ENCODE measurements around the gene SLC27A6.

SLC27A6 gene

DNA sequence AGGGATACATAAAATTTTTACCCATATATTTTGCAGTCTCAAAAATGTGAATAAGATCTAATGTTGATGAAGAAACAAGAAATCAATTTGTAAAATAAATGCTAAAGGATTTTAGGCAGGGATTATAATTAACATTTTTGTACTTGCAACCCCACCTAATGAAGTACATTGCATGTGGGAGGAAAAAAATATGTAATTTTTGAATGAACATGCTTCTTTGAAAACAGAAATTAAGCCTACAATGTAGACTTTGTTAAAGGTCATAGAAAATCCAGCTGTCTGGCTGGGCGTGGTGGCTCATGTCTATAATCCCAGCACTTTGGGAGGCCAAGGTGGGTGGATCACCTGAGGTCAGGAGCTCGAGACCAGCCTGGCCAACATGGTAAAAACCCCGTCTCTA is 15.6 kb downstream of the SLC27A6 start:
- no peak overlapping the region for H3K4me3 ChIP-seq (ENCODE audit: low read depth, low read length)
- ChIA-PET POLR2A (no interaction called here), CTCF (no interaction called here)
- H3K36me3 ChIP-seq (ENCODE audit: control insufficient read depth in 2 of 2, insufficient read depth in 1 of 2, low read length in 2 of 2), result no peaks in the 10 kb centered on the region
- H3K27ac ChIP-seq (ENCODE audit: extremely low read depth, low read depth, low read length), result no peak overlapping the region
- H3K4me1 ChIP-seq (ENCODE audit: control insufficient read depth, insufficient read depth, low read length), result no peaks in the 10 kb centered on the region
- no peaks in the 10 kb centered on the region for H3K9me3 ChIP-seq (ENCODE audit: control insufficient read depth, insufficient read depth, low read depth, low read length)
- no peak for TF ChIP-seq ZNF148 (tag by site-specific recombination; IDR thresholded peaks at IDR 0.05; ENCODE audit: borderline replicate concordance)
- TF ChIP-seq ZFP3 (tag by site-specific recombination; IDR thresholded peaks at IDR 0.05; ENCODE audit: low read depth), result no peak
- TF ChIP-seq ZNF174 (tag by site-specific recombination; IDR thresholded peaks at IDR 0.05), result no peak
- TF ChIP-seq SP2 (tag by site-specific recombination; IDR thresholded peaks at IDR 0.05), result no peak
- no peak for TF ChIP-seq ZNF48 (tag by site-specific recombination; IDR thresholded peaks at IDR 0.05)

DNA sequence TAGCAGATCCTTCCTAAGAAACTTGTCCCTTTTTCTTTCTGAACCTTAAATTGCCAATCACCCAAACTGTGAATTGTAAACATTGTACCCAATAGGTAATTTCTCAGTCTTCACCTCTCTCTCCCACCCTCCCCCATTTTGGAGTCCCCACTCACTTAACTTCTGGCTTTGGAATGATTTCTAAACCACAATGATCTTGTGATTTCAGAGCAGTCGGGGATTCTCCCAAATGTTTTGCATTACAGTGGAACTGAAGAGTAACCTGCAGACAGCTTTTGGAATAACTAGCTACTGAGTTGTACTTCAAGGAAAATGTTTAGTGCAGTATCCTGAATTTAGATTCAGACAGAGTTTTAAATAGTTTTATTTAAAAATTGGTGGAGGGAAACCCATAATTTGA is 19.2 kb downstream of the SLC27A6 start:
- CTCF ChIA-PET, result no interaction called here
- POLR2A ChIA-PET, result no interaction called here
- TF ChIP-seq ZBTB11 (tag by site-specific recombination; conservative IDR thresholded peaks at IDR 0.05; ENCODE audit: low read depth) (no peak), ZNF174 (tag by site-specific recombination; IDR thresholded peaks at IDR 0.05) (no peak), ZNF112 (tag by site-specific recombination; IDR thresholded peaks at IDR 0.05) (no peak), ZNF660 (tag by site-specific recombination; IDR thresholded peaks at IDR 0.05) (no peak), ZNF114 (tag by site-specific recombination; IDR thresholded peaks at IDR 0.05) (no peak)
- TF ChIP-seq, protein P1, sequence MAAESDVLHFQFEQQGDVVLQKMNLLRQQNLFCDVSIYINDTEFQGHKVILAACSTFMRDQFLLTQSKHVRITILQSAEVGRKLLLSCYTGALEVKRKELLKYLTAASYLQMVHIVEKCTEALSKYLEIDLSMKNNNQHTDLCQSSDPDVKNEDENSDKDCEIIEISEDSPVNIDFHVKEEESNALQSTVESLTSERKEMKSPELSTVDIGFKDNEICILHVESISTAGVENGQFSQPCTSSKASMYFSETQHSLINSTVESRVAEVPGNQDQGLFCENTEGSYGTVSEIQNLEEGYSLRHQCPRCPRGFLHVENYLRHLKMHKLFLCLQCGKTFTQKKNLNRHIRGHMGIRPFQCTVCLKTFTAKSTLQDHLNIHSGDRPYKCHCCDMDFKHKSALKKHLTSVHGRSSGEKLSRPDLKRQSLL (tag by site-specific recombination; IDR thresholded peaks at IDR 0.05), result no peak
- H3K9me3 ChIP-seq (ENCODE audit: control insufficient read depth, insufficient read depth, low read depth, low read length), result no peaks in the 10 kb centered on the region
- H3K27ac ChIP-seq (ENCODE audit: extremely low read depth, low read depth, low read length), result no peak overlapping the region
- H3K4me3 ChIP-seq (ENCODE audit: low read depth, low read length), result no peak overlapping the region
- H3K36me3 ChIP-seq (ENCODE audit: control insufficient read depth in 2 of 2, insufficient read depth in 1 of 2, low read length in 2 of 2), result no peaks in the 10 kb centered on the region
- no peaks in the 10 kb centered on the region for H3K4me1 ChIP-seq (ENCODE audit: control insufficient read depth, insufficient read depth, low read length)

DNA sequence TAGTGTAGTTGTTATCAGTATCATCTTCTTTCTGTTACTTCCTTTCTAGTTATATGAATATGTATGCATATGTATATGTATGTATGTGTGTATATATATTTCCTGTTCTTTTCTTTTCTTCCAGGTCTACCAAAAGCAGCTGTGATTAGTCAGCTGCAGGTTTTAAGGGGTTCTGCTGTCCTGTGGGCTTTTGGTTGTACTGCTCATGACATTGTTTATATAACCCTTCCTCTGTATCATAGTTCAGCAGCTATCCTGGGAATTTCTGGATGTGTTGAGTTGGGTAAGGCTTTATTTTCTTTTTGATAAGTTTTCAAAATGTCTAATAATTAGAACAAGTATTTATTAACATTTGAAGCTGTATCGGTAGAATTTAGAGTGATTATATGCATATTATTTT is 23.2 kb downstream of the SLC27A6 start:
- no peaks in the 10 kb centered on the region for H3K9me3 ChIP-seq (ENCODE audit: control insufficient read depth, insufficient read depth, low read depth, low read length)
- CTCF ChIA-PET, result interaction anchor here (0.7 kb wide), 1 partner anchor 83 kb away, joined by 3 read pairs; no protein-coding TSS in a partner anchor
- H3K36me3 ChIP-seq (ENCODE audit: control insufficient read depth in 2 of 2, insufficient read depth in 1 of 2, low read length in 2 of 2), result no peaks in the 10 kb centered on the region
- POLR2A ChIA-PET, result no interaction called here
- H3K4me3 ChIP-seq (ENCODE audit: low read depth, low read length), result no peak overlapping the region
- H3K4me1 ChIP-seq (ENCODE audit: control insufficient read depth, insufficient read depth, low read length), result no peaks in the 10 kb centered on the region
- H3K27ac ChIP-seq (ENCODE audit: extremely low read depth, low read depth, low read length), result no peak overlapping the region
- TF ChIP-seq, protein P2, sequence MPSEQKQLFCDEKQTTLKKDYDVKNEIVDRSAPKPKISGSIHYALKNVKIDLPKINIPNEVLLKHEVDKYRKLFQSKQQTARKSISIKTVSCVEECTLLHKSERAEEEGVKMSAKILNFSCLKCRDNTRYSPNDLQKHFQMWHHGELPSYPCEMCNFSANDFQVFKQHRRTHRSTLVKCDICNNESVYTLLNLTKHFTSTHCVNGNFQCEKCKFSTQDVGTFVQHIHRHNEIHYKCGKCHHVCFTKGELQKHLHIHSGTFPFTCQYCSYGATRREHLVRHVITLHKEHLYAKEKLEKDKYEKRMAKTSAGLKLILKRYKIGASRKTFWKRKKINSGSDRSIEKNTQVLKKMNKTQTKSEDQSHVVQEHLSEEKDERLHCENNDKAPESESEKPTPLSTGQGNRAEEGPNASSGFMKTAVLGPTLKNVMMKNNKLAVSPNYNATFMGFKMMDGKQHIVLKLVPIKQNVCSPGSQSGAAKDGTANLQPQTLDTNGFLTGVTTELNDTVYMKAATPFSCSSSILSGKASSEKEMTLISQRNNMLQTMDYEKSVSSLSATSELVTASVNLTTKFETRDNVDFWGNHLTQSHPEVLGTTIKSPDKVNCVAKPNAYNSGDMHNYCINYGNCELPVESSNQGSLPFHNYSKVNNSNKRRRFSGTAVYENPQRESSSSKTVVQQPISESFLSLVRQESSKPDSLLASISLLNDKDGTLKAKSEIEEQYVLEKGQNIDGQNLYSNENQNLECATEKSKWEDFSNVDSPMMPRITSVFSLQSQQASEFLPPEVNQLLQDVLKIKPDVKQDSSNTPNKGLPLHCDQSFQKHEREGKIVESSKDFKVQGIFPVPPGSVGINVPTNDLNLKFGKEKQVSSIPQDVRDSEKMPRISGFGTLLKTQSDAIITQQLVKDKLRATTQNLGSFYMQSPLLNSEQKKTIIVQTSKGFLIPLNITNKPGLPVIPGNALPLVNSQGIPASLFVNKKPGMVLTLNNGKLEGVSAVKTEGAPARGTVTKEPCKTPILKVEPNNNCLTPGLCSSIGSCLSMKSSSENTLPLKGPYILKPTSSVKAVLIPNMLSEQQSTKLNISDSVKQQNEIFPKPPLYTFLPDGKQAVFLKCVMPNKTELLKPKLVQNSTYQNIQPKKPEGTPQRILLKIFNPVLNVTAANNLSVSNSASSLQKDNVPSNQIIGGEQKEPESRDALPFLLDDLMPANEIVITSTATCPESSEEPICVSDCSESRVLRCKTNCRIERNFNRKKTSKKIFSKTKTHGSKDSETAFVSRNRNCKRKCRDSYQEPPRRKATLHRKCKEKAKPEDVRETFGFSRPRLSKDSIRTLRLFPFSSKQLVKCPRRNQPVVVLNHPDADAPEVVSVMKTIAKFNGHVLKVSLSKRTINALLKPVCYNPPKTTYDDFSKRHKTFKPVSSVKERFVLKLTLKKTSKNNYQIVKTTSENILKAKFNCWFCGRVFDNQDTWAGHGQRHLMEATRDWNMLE (tag by site-specific recombination; conservative IDR thresholded peaks at IDR 0.05; ENCODE audit: low read depth), result no peak
- TF ChIP-seq ZNF670 (tag by site-specific recombination; IDR thresholded peaks at IDR 0.05; ENCODE audit: low read depth) (no peak), BCL11A (tag by site-specific recombination; IDR thresholded peaks at IDR 0.05; ENCODE audit: low read depth) (no peak), ZNF513 (tag by site-specific recombination; IDR thresholded peaks at IDR 0.05) (no peak), OVOL3 (tag by site-specific recombination; IDR thresholded peaks at IDR 0.05) (no peak), GLI2 (tag by site-specific recombination; IDR thresholded peaks at IDR 0.05; ENCODE audit: borderline replicate concordance, low read depth) (no peak), SP7 (tag by site-specific recombination; IDR thresholded peaks at IDR 0.05) (no peak), ZNF24 (tag by site-specific recombination; IDR thresholded peaks at IDR 0.05) (no peak)

All from HEK293 (cell line).